Measurements from ENCODE around the gene DGKB. TPM values are rescaled to one million over a fixed set of nuclear protein-coding genes. Genes with fewer than 3 reads are reported as not detected.

Gene DGKB
- polyA plus RNA-seq, 1 donor (not counting 4 experiments of a cell fraction or from before 2014, with no cell fraction given), result 0.01 TPM

- no peak overlapping the region for H3K4me2 ChIP-seq (ENCODE audit: control insufficient read depth, extremely low read depth, insufficient read depth, low read depth, low read length)
- dilution Hi-C loops (cut with MboI; ENCODE audit: extremely low pct_ligation_motif_present, low sequenced_read_pairs), result no loop called here
- H3K27ac ChIP-seq (ENCODE audit: control insufficient read depth, insufficient read depth, low read length), result no peak overlapping the region
Measured at GRCh38 chr7:14233868-14234369, 668.6 kb downstream of the DGKB start.

GRCh38 chr7:14233076-14233867 lies 669.3 kb downstream of the DGKB start:
- H3K4me2 ChIP-seq (ENCODE audit: control insufficient read depth, extremely low read depth, insufficient read depth, low read depth, low read length), result peak overlapping the region; percentile 3
- TF ChIP-seq EZH2 (IDR thresholded peaks at IDR 0.05; ENCODE audit: low read length), result no peak
- TF ChIP-seq CTCF (optimal IDR thresholded peaks at IDR 0.05 in 1 of 3, IDR thresholded peaks at IDR 0.05 in 1 of 3, conservative IDR thresholded peaks at IDR 0.05 in 1 of 3; ENCODE audit: extremely low read depth in 1 of 3, insufficient read depth in 2 of 3, low read length in 3 of 3), result no peak
- no peaks in the 10 kb centered on the region for H3K4me1 ChIP-seq (ENCODE audit: control insufficient read depth, extremely low read depth, insufficient read depth, low read length)
- no peaks in the 10 kb centered on the region for H3K36me3 ChIP-seq (ENCODE audit: control insufficient read depth in 2 of 2, extremely low read depth in 1 of 2, insufficient read depth in 2 of 2, low read length in 2 of 2)
- dilution Hi-C loops (cut with MboI; ENCODE audit: extremely low pct_ligation_motif_present, low sequenced_read_pairs), result no loop called here
- H4K20me1 ChIP-seq (ENCODE audit: control insufficient read depth, extremely low read depth, insufficient read depth, low read length), result no peaks in the 10 kb centered on the region
- no peak overlapping the region for H2AFZ ChIP-seq (ENCODE audit: control insufficient read depth, low read length)
- H3K9ac ChIP-seq (ENCODE audit: control insufficient read depth, extremely low read depth, insufficient read depth, low read length), result no peak overlapping the region
- no peak for FAIRE-seq
- H3K9me3 ChIP-seq (ENCODE audit: control insufficient read depth, low read depth, low read length), result no peaks in the 10 kb centered on the region
- H3K27me3 ChIP-seq (ENCODE audit: control insufficient read depth, extremely low read depth, insufficient read depth, low read length), result no peaks in the 10 kb centered on the region
- no peak overlapping the region for H3K4me3 ChIP-seq (ENCODE audit: control insufficient read depth in 2 of 3, extremely low read depth in 1 of 3, insufficient read depth in 2 of 3, low read depth in 1 of 3, low read length in 3 of 3)
- no peaks in the 10 kb centered on the region for H3K9me1 ChIP-seq (ENCODE audit: control insufficient read depth, extremely low read depth, insufficient read depth, low read length)
- H3K79me2 ChIP-seq (ENCODE audit: control insufficient read depth, insufficient read depth, low read length), result no peaks in the 10 kb centered on the region
- H3K27ac ChIP-seq (ENCODE audit: control insufficient read depth, insufficient read depth, low read length), result no peak overlapping the region
- DNase-seq (ENCODE audit: low read depth, low spot score), result no peak

More at GRCh38 chr7:14233868-14234369, 668.6 kb downstream of the DGKB start:
- Histone ChIP-seq H3K9me3 (ENCODE audit: control insufficient read depth, low read depth, low read length) (no peaks in the 10 kb centered on the region), H3K4me3 (ENCODE audit: control insufficient read depth in 2 of 3, extremely low read depth in 1 of 3, insufficient read depth in 2 of 3, low read depth in 1 of 3, low read length in 3 of 3) (no peak overlapping the region), H3K9me1 (ENCODE audit: control insufficient read depth, extremely low read depth, insufficient read depth, low read length) (no peaks in the 10 kb centered on the region), H3K9ac (ENCODE audit: control insufficient read depth, extremely low read depth, insufficient read depth, low read length) (no peak overlapping the region), H3K4me1 (ENCODE audit: control insufficient read depth, extremely low read depth, insufficient read depth, low read length) (no peaks in the 10 kb centered on the region), H3K79me2 (ENCODE audit: control insufficient read depth, insufficient read depth, low read length) (no peaks in the 10 kb centered on the region), H3K36me3 (ENCODE audit: control insufficient read depth in 2 of 2, extremely low read depth in 1 of 2, insufficient read depth in 2 of 2, low read length in 2 of 2) (no peaks in the 10 kb centered on the region), H4K20me1 (ENCODE audit: control insufficient read depth, extremely low read depth, insufficient read depth, low read length) (no peaks in the 10 kb centered on the region), H3K27me3 (ENCODE audit: control insufficient read depth, extremely low read depth, insufficient read depth, low read length) (no peaks in the 10 kb centered on the region), H2AFZ (ENCODE audit: control insufficient read depth, low read length) (no peak overlapping the region)
- no peak for DNase-seq (ENCODE audit: low read depth, low spot score)
- TF ChIP-seq CTCF (optimal IDR thresholded peaks at IDR 0.05 in 1 of 3, IDR thresholded peaks at IDR 0.05 in 1 of 3, conservative IDR thresholded peaks at IDR 0.05 in 1 of 3; ENCODE audit: extremely low read depth in 1 of 3, insufficient read depth in 2 of 3, low read length in 3 of 3), result no peak
- no peak for FAIRE-seq

All from keratinocyte (primary cell).